GM21576 (cell line): ENCODE measurements around the gene PLSCR4.

Source experiments
- ATAC-seq: cut with Tn5 transposase; IDR thresholded peaks from one replicate; pipeline ENCODE4 v1.9.1; 2021; ENCODE audit warnings: mild to moderate bottlenecking, moderate library complexity; ENCODE audit not compliant: unreplicated experiment

The PLSCR4 gene

GRCh38 chr3:146196789-146197188, 54.1 kb downstream of the PLSCR4 start:
- ATAC-seq = no peak

- ATAC-seq = no peak
Measured at GRCh38 chr3:146195605-146196004, 55.3 kb downstream of the PLSCR4 start.

- ATAC-seq = no peak
Measured at GRCh38 chr3:146195030-146195429, 55.9 kb downstream of the PLSCR4 start.

GRCh38 chr3:146191051-146191450, 59.9 kb downstream of the PLSCR4 start:
- no peak for ATAC-seq

- ATAC-seq = peak; percentile 94
Measured at GRCh38 chr3:146189519-146190173, 61.3 kb downstream of the PLSCR4 start.

GRCh38 chr3:146187334-146187950, 63.5 kb downstream of the PLSCR4 start:
- no peak for ATAC-seq

- ATAC-seq = no peak
Measured at GRCh38 chr3:146184241-146185015, 66.5 kb downstream of the PLSCR4 start.

GRCh38 chr3:146181216-146181615, 69.7 kb downstream of the PLSCR4 start:
- no peak for ATAC-seq

- no peak for ATAC-seq
Measured at GRCh38 chr3:146180376-146180775, 70.5 kb downstream of the PLSCR4 start.

- no peak for ATAC-seq
Measured at GRCh38 chr3:146178006-146178689, 72.8 kb downstream of the PLSCR4 start.

- no peak for ATAC-seq
Measured at GRCh38 chr3:146177519-146177918, 73.4 kb downstream of the PLSCR4 start.

- no peak for ATAC-seq
Measured at GRCh38 chr3:146177072-146177471, 73.8 kb downstream of the PLSCR4 start.

- ATAC-seq = no peak
Measured at GRCh38 chr3:146172586-146172985, 78.3 kb downstream of the PLSCR4 start.

- no peak for ATAC-seq
Measured at GRCh38 chr3:146170591-146170990, 80.3 kb downstream of the PLSCR4 start.

GRCh38 chr3:146169891-146170290, 81.0 kb downstream of the PLSCR4 start:
- ATAC-seq = no peak

- ATAC-seq = no peak
Measured at GRCh38 chr3:146166826-146167225, 84.1 kb downstream of the PLSCR4 start.

- no peak for ATAC-seq
Measured at GRCh38 chr3:146166415-146166821, 84.5 kb downstream of the PLSCR4 start.

- ATAC-seq = no peak
Measured at GRCh38 chr3:146165877-146166276, 85.0 kb downstream of the PLSCR4 start.

GRCh38 chr3:146164971-146165769, 85.7 kb downstream of the PLSCR4 start:
- no peak for ATAC-seq

GRCh38 chr3:146164506-146164905, 86.4 kb downstream of the PLSCR4 start:
- no peak for ATAC-seq

GRCh38 chr3:146164071-146164470, 86.8 kb downstream of the PLSCR4 start:
- no peak for ATAC-seq
